PFSK-1 (cell line): ENCODE data around the gene MCRIP2.

Experiments used
- FOXP2 ChIP-seq: optimal IDR thresholded peaks from 2 replicates; pipeline ENCODE3; 2011; ENCODE audit warnings: borderline replicate concordance, control low read depth, inconsistent platforms; ENCODE audit not compliant: insufficient read depth; ENCODE audit errors: extremely low read length, extremely low read depth
- POLR2AphosphoS5 ChIP-seq: IDR thresholded peaks from 2 replicates; pipeline ENCODE4 v1.6.1; 2012; ENCODE audit warnings: low read depth, mild to moderate bottlenecking, control low read depth, low read length, moderate library complexity
- REST ChIP-seq, 2 experiments: IDR thresholded peaks; 2 replicates each; pipeline versions ENCODE4 v1.6.1 to v1.8.0; 2011 to 2012; ENCODE audit warnings: low read depth in 2 of 2, low read length in 2 of 2, control low read depth in 1 of 2, inconsistent platforms in 1 of 2, mild to moderate bottlenecking in 1 of 2, moderate library complexity in 1 of 2; ENCODE audit not compliant: insufficient read depth in 1 of 2
- SIN3A ChIP-seq: IDR thresholded peaks from 2 replicates; pipeline ENCODE4 v1.6.1; 2012; ENCODE audit warnings: mild to moderate bottlenecking, low read length, moderate library complexity, borderline replicate concordance; ENCODE audit not compliant: insufficient read depth
- TAF1 ChIP-seq: IDR thresholded peaks from 2 replicates; pipeline ENCODE4 v1.6.1; 2012; ENCODE audit warnings: low read length, control low read depth, borderline replicate concordance; ENCODE audit not compliant: insufficient read depth

Gene MCRIP2

GRCh38 chr16:626787-627453 lies 14.7 kb upstream of the MCRIP2 start:
- TF ChIP-seq SIN3A (no peak), POLR2AphosphoS5 (no peak), TAF1 (no peak), FOXP2 (no peak), REST (IDR thresholded peaks at IDR 0.05; ENCODE audit: insufficient read depth in 1 of 2, low read depth in 2 of 2, low read length in 2 of 2) (no peak)

- no peak for TF ChIP-seq POLR2AphosphoS5
- no peak for TF ChIP-seq SIN3A
- TF ChIP-seq FOXP2: no peak
- TF ChIP-seq REST (IDR thresholded peaks at IDR 0.05; ENCODE audit: insufficient read depth in 1 of 2, low read depth in 2 of 2, low read length in 2 of 2): no peak
- TF ChIP-seq TAF1: no peak
These were observed 14.0 kb upstream of the MCRIP2 start for GRCh38 chr16:627454-628239.

- TF ChIP-seq TAF1 (no peak), SIN3A (no peak), REST (IDR thresholded peaks at IDR 0.05; ENCODE audit: insufficient read depth in 1 of 2, low read depth in 2 of 2, low read length in 2 of 2) (no peak), FOXP2 (no peak), POLR2AphosphoS5 (no peak)
These were observed 13.1 kb upstream of the MCRIP2 start for GRCh38 chr16:628321-629061.

- TF ChIP-seq FOXP2 (no peak), POLR2AphosphoS5 (no peak), REST (IDR thresholded peaks at IDR 0.05; ENCODE audit: insufficient read depth in 1 of 2, low read depth in 2 of 2, low read length in 2 of 2) (no peak), SIN3A (no peak), TAF1 (no peak)
These were observed 12.3 kb upstream of the MCRIP2 start for GRCh38 chr16:629185-629832.
